Stimulated activated naive CD8-positive, alpha-beta T cell treated with anti-CD3 and anti-CD28 coated beads, Interleukin-15, Interleukin-2, amounts not matched to agents 100 U/mL and 50 U/mL, for 24 hours (primary cell): Measurements from ENCODE around the gene SLC12A3.

Source experiments
- ATAC-seq: fragments of 150-1000 bp; cut with Tn5 transposase; one replicate; pipeline ENCODE4 v1.10.0; 2021
- DNase-seq: peaks from one replicate; pipeline ENCODE4 v3.0.0; 2021

SLC12A3 gene, protein sequence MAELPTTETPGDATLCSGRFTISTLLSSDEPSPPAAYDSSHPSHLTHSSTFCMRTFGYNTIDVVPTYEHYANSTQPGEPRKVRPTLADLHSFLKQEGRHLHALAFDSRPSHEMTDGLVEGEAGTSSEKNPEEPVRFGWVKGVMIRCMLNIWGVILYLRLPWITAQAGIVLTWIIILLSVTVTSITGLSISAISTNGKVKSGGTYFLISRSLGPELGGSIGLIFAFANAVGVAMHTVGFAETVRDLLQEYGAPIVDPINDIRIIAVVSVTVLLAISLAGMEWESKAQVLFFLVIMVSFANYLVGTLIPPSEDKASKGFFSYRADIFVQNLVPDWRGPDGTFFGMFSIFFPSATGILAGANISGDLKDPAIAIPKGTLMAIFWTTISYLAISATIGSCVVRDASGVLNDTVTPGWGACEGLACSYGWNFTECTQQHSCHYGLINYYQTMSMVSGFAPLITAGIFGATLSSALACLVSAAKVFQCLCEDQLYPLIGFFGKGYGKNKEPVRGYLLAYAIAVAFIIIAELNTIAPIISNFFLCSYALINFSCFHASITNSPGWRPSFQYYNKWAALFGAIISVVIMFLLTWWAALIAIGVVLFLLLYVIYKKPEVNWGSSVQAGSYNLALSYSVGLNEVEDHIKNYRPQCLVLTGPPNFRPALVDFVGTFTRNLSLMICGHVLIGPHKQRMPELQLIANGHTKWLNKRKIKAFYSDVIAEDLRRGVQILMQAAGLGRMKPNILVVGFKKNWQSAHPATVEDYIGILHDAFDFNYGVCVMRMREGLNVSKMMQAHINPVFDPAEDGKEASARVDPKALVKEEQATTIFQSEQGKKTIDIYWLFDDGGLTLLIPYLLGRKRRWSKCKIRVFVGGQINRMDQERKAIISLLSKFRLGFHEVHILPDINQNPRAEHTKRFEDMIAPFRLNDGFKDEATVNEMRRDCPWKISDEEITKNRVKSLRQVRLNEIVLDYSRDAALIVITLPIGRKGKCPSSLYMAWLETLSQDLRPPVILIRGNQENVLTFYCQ

DNA sequence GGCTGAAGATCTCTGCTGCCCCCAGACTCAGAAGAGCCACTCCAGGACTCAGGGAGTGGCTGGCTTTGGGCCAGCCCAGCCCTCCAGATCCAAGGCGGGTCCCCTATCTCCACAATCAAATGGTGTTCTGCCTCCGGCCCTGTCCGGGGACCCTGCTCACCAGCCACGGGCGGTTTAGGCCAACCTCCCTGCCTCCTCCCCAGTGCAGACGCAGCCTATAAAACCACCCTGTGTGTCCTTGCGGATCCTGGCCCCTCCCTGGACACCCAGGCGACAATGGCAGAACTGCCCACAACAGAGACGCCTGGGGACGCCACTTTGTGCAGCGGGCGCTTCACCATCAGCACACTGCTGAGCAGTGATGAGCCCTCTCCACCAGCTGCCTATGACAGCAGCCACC is at the start of gene SLC12A3:
TSS of gene SLC12A3 (plus strand) at position 248 of the 400 bp plus-strand sequence. CDS start at position 277, 29 bp downstream.
- ATAC-seq (no peak), DNase-seq (no peak)

DNA sequence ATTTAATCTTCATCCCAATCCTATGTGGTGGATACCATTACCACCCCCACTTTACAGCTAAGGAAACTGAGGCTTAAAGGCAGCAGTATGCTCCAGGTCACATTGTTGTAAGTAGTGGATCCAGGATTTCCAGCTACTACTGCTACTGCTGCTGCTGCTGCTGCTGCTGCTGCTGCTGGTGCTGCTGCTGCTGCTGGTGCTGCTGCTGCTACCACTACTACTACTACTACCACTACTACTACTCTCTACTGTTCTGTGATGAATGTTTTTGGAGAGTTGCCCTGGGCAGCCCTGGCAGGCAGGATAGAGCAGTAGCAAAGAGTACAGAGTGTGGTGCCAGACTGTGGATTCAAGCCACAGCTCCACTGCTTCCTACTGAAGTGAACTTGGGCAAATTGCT is 49.3 kb upstream of the SLC12A3 start:
- ATAC-seq: no peak

DNA sequence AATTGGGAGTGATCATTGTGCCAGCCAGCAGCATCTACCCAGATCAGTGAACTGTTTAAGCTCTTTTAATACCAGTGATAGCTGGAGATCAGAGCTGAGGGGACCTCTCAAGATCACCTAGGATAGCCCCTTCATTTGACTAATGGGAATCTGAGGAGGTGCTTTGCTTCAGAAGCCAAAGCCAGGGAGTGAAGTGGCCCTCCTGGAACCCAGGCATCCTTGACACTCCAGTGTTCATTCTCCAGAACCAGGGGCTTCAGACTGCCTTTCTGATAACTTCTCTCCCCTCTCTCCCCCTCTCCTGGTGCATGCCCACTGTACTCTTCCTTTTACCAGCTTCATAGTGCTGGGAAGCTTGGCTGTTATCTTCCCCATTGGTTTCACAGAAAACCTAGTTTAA is 48.0 kb upstream of the SLC12A3 start:
- DNase-seq: no peak
- ATAC-seq: no peak

More for the DNA sequence above, 49.3 kb upstream of the SLC12A3 start:
- no peak for DNase-seq

DNA sequence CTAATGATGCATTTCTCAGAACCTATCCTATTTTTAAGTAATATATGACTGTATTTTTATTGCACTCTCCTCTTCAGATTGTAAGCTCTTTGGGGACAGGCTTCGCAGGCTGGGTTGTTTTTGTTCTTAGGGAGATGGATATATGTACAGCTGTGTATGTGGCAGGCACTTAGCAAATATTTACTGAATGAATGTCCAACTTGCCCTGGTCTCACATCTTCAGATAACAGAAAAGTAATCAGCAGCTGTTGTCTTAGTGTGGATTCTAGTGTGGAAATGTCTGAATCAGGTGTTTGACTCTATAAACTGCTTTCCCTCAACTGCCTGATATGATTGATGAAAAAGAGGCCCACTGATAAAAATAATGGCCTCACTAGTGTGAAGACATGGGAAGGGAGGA is 47.1 kb upstream of the SLC12A3 start:
- no peak for DNase-seq
- ATAC-seq: no peak

DNA sequence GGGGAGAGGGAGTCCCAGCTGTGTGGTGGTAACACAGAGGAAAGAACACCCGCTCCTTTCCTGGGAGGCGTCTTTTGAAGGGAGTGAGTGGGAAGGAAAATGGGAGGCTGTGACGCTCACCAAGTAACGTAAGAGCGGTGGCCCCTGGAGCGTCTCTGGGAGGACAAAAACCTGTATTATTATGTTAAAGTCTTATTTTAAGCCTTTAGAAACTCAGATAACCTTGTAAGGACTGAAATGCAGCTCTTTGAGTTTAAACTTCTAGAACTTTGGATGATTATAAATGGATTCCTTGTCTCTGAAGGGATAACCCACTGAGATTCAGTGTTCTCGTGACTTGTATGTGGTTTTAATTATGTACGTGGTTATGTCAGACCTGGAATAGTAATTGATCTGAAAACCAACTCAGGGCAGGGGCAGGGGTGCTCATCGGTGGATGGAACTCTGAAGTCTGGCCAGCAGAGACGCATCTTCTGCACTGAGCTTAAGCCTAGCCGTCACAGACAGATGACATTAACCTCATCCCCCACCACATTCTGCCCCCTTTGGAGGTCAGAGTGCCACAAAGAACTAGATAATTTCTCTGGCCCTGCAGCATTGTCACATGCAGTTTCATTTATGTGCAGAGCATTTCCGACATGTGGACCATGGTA is 41.8 kb upstream of the SLC12A3 start:
- ATAC-seq: no peak

DNA sequence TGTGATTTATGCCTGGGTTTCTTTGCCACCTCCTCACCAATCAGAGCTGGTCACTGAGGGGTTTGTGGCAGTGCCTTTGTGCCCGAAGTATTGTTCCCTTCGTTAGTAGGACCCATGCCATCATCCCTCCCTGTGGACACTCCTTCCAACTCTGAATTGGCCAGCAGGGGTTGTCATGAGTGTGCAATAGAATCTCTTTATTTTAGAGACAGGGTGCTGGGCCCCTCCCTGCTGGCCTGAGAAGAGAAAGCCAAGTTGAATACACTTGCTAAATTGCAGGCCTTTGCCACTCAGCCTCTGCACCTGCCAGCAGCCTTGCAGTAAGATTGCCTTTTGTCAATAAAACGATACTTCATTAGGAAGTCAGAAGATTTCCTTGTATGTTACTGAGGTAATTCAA is 40.7 kb upstream of the SLC12A3 start:
- ATAC-seq (no peak), DNase-seq (no peak)

More for the DNA sequence above, 41.8 kb upstream of the SLC12A3 start:
- DNase-seq: no peak

DNA sequence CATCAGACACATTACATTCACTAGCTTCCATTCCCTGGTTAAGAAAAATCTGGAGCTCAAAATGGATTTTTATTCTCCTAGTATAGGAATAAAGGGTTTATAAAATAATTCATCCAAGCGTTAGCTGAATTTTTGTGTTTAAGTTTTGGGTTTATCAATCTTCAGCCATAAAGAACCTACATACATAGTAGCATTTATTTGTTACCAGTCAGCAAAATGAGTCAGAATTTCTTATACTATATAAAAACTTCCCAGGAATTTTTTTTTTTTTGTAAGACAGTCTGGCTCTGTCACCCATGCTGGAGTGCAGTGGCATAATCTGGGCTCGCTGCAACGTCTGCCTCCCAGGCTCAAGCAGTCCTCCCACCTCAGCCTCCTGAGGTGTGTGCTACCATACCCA is 40.2 kb upstream of the SLC12A3 start:
- ATAC-seq (no peak), DNase-seq (no peak)

DNA sequence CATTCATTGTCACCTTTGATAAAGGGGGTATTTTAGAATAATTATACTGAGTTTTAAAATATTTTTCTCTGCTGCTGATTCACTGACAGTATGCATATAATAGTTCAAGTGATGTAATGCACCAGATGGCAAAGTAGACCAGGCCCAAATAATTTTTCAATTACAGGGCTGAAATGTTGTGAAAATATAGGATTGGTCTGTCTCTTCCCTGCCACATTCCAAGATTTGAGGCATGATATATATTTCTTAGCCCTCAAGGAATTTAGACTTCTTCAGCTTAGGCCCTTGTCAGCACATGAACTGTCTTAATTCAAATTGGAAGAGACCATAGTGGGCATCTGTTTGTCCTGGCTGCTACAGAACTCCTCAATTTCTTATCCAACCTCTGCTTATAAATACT is 39.2 kb upstream of the SLC12A3 start:
- no peak for ATAC-seq

DNA sequence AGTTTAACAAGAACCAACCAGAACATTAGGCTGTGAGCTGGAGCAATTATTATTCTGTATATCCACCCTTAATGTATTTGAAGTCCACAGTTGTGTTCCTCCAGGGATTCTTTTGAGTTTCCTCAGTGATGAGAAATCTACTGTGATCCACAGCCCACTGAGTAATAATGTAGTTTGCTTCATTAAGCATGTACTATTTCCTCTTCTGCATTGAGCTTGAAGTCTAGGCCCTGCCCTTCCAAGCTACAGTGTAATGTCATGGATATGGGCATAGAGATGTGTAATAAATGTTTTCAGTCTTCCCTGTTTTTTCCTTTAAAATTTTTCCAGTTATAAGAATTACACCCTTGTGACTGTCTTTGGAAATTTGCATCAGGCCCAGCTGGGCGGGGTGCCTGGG is 36.4 kb upstream of the SLC12A3 start:
- no peak for ATAC-seq
- DNase-seq: no peak

More for the DNA sequence above, 39.2 kb upstream of the SLC12A3 start:
- DNase-seq: no peak

DNA sequence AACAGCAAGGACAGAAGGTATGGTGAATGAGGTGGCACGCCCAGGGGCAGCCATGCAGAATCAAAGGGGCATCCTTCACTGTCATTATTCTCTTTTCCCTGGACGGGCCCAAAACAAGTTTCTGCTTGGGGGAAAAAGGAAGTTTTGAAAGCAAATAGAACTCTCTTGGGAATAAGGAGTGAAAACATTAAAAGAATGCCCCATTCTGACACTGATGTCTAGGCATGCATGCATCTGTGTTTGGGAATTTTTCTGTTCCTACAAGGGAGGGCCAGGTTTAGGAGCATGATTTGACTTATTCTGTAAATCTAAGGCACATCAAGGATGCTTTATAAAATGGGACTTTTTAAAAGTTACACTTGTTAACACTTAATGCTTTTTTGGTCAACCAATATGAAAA is 34.3 kb upstream of the SLC12A3 start:
- ATAC-seq: no peak
- no peak for DNase-seq

DNA sequence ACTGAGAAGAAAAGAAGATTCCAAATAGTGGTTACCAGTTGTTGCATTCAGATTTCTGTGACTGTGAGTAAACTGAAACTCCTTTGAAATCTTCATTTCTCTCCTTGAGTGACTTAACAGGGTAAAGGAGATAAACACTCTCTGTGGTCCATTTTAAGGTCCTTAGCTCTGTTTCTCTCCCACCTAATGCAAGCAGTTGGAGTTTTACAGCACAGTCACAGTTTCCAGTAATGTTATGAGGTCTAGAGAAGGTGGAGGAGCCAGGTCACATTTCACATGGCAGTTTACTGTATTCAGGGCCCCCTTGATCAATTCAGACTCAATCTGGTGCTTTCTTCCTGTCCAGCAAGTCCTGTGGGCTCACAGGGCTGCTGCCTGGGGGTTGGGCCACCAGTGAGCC is 32.2 kb upstream of the SLC12A3 start:
- ATAC-seq: peak; percentile 52
- DNase-seq: no peak

DNA sequence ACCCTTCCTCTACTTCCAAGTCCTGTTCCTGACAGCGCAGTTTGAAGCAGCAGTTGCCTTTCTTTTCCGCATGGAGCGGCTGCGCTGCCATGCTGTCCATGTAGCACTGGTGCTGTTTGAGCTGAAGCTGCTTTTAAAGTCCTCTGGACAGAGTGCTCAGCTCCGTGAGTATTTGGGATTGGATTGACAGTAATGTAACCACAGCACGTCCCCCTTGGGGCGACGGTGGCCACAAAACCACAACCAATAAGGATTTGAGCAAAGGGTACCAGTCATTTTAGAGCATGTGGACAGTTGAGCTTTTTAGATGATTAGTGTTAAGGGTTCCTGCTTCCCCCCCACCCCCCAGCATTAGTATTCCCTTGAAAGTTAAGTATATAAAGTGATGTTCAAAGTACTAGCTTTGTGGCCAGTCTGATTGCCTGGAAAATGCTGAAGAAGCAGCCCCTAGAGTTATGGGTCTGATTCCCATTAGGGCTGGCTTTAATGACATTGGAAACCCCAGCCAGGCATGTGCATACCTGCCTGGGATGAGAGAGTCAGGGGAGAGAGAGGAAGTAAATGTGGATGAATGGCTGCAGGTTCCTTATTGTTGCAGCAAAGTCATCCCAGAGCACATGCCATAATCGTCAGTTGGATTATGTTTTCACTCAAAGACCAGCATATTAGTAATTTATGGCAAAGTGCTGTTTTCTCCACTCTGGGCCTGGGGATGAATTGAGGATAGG is 31.6 kb upstream of the SLC12A3 start:
- ATAC-seq: no peak

DNA sequence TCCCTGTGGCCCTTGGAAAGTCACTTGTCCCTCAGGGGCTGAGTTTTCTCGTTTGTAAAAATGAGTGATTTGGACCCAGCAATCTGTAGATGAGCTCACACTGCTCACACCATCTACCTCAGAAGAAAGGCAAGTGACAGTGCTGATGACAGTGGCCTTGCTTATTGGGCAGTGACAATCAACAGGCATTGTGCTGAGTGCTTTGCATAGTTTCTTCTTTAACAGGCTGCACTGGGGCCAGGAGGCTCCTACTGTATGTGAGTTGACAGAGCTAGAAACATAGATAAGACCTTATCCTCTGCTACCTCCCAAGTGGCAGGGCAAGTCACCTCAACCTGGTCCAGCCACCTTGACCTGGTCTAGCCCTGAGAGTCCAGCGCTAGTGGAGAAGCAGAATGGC is 29.7 kb upstream of the SLC12A3 start:
- ATAC-seq: no peak
- no peak for DNase-seq

More for the DNA sequence above, 31.6 kb upstream of the SLC12A3 start:
- DNase-seq: no peak

DNA sequence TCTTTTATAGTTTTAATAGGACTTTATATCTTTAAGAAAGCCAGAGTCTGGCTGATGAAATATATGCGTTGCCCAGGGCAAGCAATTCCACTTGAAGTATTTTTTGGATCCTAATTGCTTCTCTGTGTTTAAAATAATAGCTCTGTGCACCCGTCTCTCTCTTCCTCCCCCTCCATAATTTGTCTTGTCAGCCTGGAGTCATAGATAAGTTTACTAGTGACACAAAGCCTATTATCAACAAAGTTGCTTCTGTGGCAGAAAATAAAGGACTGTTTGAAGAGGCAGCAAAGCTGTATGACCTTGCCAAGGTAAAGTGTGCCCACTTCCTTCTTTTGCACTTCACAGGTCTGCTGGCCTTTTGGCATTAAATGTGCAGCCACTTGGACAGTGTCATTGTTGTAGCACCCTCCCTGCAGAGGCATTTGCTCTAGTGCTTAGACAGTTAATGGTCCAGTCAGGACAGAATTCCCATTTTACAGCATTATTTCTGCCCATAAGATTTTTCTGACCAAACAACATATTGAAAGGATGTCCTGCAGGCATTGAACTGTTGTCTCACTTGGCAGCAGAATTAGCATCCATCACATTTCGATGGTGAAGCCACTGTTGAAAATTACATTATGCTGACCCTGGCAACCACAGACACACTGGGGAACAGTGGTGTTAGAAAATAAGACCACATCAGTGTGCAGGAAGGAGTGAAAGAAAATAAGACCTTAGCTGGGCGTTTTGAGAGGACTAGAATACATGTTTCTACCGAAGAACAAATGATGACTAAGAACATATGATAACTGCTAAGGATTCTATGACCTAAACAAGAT is 28.4 kb upstream of the SLC12A3 start:
- DNase-seq (no peak), ATAC-seq (no peak)

DNA sequence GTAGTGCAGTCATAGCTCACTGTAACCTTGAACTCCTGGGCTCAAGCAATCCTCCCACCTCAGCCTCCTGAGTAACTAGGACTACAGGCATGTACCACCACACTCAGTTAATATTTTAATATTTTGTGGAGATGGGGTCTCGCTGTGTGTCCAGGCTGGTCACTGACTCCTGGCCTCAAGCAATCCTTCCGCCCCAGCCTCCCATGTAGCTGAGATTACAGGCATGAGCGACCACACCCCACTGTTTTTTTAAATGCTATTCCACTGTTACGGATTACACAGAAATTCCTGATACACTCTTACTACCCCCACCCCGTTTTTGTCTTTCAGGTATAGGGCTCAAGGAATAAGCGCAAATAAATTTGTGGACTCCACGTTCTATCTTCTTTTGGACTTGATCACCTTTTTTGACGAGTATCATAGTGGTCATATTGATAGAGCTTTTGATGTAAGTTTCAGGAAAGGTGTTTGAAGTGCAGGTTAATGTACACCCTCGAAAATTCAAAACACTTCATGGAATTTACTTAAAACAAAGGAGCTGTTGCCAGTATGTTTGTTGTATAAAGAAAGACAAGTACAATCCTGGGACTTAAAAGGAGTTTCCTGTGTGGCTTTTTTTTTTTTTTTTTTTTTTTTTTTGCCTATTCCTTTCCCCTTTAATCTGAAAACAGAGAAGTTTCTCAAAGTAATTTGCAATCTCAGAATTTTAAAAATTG is 26.2 kb upstream of the SLC12A3 start:
- no peak for ATAC-seq
- DNase-seq: no peak

DNA sequence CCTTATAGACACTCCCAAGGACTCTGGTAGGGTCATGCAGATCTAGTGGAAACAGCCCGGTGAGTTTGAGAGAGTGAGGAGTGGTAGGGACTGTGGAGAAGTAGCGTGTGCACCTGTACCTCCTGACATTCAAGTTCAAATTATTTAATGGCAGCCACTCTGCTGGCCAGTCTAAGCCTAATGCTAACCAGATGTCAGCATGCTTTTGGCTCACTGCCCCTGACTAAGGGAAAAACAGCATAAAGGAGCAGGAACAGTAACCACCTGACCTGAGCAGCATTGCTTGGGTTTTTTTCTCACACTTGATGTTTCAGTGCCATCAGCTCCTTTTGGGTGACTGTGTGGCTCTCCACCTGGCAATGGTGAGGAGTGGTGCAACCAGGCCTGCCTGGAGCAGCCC is 23.8 kb upstream of the SLC12A3 start:
- ATAC-seq (no peak), DNase-seq (no peak)

DNA sequence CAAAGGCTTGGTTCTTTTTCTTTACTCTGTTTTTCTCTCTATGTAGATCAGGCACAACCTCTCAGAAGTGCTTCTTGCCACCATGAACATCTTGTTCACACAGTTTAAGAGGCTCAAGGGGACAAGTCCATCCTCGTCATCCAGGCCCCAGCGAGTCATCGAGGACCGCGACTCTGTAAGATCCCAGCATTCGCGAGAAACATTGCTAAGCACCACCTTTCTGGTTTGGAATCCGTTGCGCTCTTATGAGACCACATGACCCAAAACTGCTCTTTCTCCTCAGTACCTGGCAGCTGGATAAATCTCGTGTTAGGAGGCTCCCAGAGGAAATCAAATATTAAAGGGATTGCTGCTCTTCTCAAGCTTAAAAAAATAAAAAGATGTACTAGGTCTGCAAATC is 23.3 kb upstream of the SLC12A3 start:
- DNase-seq (no peak), ATAC-seq (no peak)

DNA sequence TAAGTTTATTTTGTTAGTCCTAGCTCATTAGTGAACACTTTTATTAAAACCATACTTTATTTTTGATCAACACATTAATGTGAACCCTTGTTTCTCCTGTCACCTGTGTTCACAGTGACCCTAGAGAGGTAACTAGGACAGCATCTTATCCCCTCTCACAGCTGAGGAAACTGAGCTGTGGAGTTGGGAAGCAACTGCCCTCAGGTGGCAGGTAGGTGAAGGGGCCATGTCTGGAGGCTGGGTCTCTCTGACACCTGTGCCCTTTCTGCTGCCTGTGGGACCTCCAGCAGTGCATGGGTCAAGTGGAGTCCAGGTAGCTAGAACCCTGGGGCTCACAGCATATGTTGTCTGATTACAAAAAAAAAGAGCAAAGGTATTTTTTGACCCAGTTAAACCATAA is 22.9 kb upstream of the SLC12A3 start:
- DNase-seq (no peak), ATAC-seq (no peak)

DNA sequence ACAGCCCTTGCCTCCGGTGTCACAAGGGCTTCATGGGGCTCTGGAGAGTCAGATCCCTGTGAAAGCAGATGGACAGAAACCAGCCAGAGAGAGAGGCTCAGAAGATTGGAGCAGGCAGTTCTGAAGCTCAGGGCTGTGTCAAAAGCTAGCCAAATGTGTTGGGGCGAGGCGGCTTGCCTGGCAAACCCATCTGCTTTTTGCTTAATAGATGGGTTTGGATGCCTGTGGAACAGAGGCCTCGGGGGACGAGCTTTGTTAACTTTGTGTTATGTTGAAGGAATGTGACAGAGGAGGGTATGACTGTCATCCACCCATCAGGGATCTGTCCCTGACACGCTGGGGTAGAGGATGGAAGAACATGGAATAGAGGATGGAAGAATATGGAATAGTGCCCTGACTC is 21.0 kb upstream of the SLC12A3 start:
- ATAC-seq (no peak), DNase-seq (no peak)
